Measurements from ENCODE around the gene DHRSX.

DNA sequence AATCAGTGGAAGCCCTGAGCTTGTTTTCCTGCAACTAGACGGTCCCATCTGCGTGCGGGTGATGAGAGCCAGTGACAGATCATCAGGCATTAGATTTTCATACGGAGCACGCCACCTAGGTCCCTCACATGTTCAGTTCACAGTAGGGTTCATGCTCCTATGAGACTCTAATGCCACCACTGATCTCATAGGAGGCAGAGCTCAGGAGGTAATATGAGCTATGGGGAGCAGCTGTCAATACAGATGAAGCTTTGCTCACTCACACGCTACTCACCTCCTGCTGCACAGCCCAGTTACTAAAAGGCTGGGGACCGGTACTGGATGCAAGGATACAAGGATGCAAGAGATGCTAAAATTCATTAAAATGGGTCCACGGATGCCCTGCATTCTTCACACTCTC, 61.2 kb downstream of the DHRSX start:
- TF ChIP-seq POLR2AphosphoS5 (IDR thresholded peaks at IDR 0.05) (no peak), POLR2A (IDR thresholded peaks at IDR 0.05) (no peak), EP300 (IDR thresholded peaks at IDR 0.05) (no peak)
- TF ChIP-seq, protein P1, sequence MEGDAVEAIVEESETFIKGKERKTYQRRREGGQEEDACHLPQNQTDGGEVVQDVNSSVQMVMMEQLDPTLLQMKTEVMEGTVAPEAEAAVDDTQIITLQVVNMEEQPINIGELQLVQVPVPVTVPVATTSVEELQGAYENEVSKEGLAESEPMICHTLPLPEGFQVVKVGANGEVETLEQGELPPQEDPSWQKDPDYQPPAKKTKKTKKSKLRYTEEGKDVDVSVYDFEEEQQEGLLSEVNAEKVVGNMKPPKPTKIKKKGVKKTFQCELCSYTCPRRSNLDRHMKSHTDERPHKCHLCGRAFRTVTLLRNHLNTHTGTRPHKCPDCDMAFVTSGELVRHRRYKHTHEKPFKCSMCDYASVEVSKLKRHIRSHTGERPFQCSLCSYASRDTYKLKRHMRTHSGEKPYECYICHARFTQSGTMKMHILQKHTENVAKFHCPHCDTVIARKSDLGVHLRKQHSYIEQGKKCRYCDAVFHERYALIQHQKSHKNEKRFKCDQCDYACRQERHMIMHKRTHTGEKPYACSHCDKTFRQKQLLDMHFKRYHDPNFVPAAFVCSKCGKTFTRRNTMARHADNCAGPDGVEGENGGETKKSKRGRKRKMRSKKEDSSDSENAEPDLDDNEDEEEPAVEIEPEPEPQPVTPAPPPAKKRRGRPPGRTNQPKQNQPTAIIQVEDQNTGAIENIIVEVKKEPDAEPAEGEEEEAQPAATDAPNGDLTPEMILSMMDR (IDR thresholded peaks at IDR 0.05): no peak
